HFFc6 (cell line): Measurements from ENCODE around the gene TTC6. TPM values are rescaled to one million over a fixed set of nuclear protein-coding genes. Genes with fewer than 3 reads are reported as not detected.

ENCODE experiments used
- DNase-seq: peaks from one replicate; pipeline ENCODE4 v3.0.0-alpha.2; 2018
- H3K27ac Mint-ChIP-seq: 2 replicates; pipeline ENCODE4 v1.8.0; 2020; ENCODE audit warnings: mild to moderate bottlenecking, mixed read lengths
- H3K27me3 Mint-ChIP-seq: 2 replicates; pipeline ENCODE4 v1.8.0; 2021; ENCODE audit warnings: mild to moderate bottlenecking, moderate library complexity, mixed read lengths; ENCODE audit not compliant: insufficient read depth
- H3K36me3 Mint-ChIP-seq: 2 replicates; pipeline ENCODE4 v1.8.0; 2021; ENCODE audit warnings: low read depth, mixed read lengths
- H3K4me1 Mint-ChIP-seq: 2 replicates; pipeline ENCODE4 v1.8.0; 2020; ENCODE audit warnings: low read depth, mixed read lengths
- H3K4me3 Mint-ChIP-seq: 2 replicates; pipeline ENCODE4 v1.8.0; 2020; ENCODE audit warnings: mild to moderate bottlenecking, moderate library complexity, mixed read lengths
- H3K9me3 Mint-ChIP-seq: 2 replicates; pipeline ENCODE4 v1.8.0; 2020; ENCODE audit warnings: mild to moderate bottlenecking, mixed read lengths
- total RNA-seq, 6 experiments: library from RNA; stranded (reverse); fragmentation: NEBNext Ultra II Directional; extraction: Animal tissue kit (Norgen Biotek cat#: 25700); gene quantifications; 2 replicates in 1 of 6; 3 replicates in 5 of 6; pipeline ENCODE4 v1.2.3, GENCODE V29; 2021
- TF ChIP-seq, protein P1 (sequence below): fragments of 200-600 bp; sonication (generic); IDR thresholded peaks from 2 replicates; pipeline ENCODE4 v1.5.0; 2021; ENCODE audit warnings: antibody characterized with exemption, mild to moderate bottlenecking

TTC6 gene
- total RNA-seq, 6 experiments from 2014 or later = 0.38 to 1.2 (median 0.62) TPM; not detected in 2

DNA sequence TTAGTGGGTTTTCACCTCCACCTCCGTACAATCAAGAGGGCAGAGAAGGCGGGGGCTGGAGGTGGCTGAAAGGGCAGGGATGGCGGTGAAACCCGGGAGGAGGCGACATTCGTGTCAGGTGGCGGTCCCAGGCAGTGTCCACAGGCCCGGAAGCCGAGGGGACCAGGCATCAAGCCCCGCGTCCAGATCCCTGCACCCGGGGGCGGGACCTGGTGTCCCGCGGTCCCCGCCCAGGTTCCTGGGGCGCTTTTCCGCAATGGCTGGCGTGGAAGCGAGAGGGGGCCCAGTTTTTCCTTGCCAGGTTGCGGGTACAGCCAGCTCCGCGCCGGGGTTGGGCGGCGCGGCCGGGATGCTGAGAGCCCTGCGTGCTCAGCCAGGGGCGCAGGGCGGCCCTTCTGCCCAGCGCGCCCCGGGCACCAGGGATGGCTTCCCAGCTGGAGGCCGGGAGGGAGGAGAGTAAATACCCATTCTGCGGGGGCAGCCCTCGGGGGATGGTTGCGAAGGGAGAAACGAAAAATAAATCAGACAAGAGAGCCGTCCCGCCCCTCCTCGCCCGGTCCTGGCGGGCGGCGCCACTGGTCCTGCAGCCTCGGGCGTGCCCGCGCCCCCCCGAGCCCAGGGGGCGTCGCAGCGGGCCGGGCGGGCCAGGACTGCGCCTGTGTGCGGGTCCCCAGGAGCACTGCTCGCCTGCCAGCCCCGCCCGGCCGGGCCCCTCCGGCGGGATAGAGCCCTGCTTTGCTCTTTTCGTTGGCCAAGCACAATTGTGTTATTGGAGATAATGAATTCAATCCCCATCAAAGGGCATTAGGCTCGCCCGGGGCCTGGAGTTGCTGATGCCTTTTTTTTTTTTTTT, 11.8 kb upstream of the TTC6 start:
- Mint-ChIP-seq H3K9me3 (no peaks in the 10 kb centered on the region), H3K36me3 (peaks cover 2% of the 10 kb centered on the region; the same call in 1 of the 2 replicates), H3K4me3 (peak overlapping the region; percentile 63; the same call in 1 of the 2 replicates), H3K4me1 (peaks cover 21% of the 10 kb centered on the region; the same call in 1 of the 2 replicates), H3K27me3 (peaks cover 38% of the 10 kb centered on the region), H3K27ac (no peak overlapping the region)
- TF ChIP-seq, protein P1, sequence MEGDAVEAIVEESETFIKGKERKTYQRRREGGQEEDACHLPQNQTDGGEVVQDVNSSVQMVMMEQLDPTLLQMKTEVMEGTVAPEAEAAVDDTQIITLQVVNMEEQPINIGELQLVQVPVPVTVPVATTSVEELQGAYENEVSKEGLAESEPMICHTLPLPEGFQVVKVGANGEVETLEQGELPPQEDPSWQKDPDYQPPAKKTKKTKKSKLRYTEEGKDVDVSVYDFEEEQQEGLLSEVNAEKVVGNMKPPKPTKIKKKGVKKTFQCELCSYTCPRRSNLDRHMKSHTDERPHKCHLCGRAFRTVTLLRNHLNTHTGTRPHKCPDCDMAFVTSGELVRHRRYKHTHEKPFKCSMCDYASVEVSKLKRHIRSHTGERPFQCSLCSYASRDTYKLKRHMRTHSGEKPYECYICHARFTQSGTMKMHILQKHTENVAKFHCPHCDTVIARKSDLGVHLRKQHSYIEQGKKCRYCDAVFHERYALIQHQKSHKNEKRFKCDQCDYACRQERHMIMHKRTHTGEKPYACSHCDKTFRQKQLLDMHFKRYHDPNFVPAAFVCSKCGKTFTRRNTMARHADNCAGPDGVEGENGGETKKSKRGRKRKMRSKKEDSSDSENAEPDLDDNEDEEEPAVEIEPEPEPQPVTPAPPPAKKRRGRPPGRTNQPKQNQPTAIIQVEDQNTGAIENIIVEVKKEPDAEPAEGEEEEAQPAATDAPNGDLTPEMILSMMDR = 0 out of 2 replicates have a peak, but pooled peaks have one; percentile 10
- no peak for DNase-seq

- TF ChIP-seq, protein P1 = no peak
- Mint-ChIP-seq H3K27ac (no peak overlapping the region), H3K36me3 (peaks cover 10% of the 10 kb centered on the region; the same call in 1 of the 2 replicates), H3K4me3 (no peak overlapping the region; the same call in 1 of the 2 replicates), H3K9me3 (no peaks in the 10 kb centered on the region), H3K27me3 (peaks cover 46% of the 10 kb centered on the region), H3K4me1 (peaks cover 29% of the 10 kb centered on the region; the same call in 1 of the 2 replicates)
- no peak for DNase-seq
These were observed 11.0 kb upstream of the TTC6 start for GRCh38 chr14:37584211-37585100.

GRCh38 chr14:37585101-37585511, 10.3 kb upstream of the TTC6 start:
- Mint-ChIP-seq H3K27me3 (peaks cover 49% of the 10 kb centered on the region), H3K4me3 (no peak overlapping the region), H3K27ac (no peak overlapping the region), H3K4me1 (peaks cover 29% of the 10 kb centered on the region; the same call in 1 of the 2 replicates), H3K36me3 (peaks cover 14% of the 10 kb centered on the region; the same call in 1 of the 2 replicates), H3K9me3 (no peaks in the 10 kb centered on the region)
- TF ChIP-seq, protein P1 = no peak
- DNase-seq = no peak

DNA sequence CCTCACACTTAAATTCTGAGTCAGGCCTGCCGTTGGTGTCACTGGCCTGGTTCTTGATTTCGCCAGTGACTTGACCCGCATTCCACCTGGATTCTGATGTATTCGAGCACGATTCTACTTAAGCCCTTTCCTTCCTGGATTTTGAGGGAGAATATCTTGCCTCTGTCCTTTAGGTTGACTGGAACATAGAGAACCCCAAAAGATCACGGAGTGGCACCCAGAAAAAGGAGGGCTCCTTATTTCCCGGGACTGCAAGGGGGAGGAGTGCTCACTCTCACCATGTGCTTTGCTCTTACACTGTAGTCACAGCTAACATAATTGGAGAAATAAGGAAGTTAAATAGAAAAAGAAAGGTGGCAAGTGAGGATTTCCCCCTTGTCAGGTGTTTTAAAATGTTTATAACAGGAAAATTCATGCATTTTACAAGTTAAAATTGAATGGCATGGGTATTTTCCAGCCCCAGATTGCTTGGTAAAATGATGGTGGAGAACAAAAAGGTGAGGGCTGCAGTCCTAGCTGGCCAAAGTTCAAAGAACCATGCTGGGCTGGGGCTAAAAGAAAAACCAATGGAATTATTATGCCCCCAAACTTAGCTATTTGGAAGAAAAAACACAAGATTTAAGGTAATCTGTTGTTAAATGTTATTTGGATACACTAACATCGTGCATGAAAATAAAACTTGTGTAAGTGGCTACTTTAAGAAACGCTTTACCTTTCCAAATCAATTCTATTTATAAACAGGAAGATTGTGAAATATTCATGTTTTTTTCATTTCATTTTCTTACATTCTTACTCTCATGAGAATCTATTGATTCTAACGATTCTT, 9.2 kb upstream of the TTC6 start:
- H3K9me3 Mint-ChIP-seq = no peaks in the 10 kb centered on the region
- H3K27ac Mint-ChIP-seq = no peak overlapping the region
- no peak overlapping the region for H3K4me3 Mint-ChIP-seq
- TF ChIP-seq, protein P1 = no peak
- peaks cover 25% of the 10 kb centered on the region; the same call in 1 of the 2 replicates for H3K36me3 Mint-ChIP-seq
- peaks cover 32% of the 10 kb centered on the region; the same call in 1 of the 2 replicates for H3K4me1 Mint-ChIP-seq
- H3K27me3 Mint-ChIP-seq = peaks cover 54% of the 10 kb centered on the region
- no peak for DNase-seq

DNA sequence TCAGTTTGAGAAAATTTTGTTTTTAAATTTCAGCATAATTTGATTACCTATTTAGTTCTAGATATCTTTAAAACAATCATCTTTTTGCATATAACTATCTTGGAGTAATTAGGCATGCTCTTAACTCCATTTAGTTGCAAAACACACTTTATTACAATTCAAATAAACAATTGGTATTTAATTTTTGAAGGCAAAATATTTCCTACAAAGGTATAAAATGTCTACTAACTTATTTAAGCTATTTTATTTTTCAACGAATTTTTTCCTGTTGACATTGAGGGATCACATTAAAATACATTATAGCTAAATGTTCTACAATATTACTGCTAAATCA, 8.7 kb upstream of the TTC6 start:
- Mint-ChIP-seq H3K36me3 (peaks cover 28% of the 10 kb centered on the region; the same call in 1 of the 2 replicates), H3K9me3 (no peaks in the 10 kb centered on the region), H3K4me3 (no peak overlapping the region; the same call in 1 of the 2 replicates), H3K27ac (no peak overlapping the region), H3K4me1 (peaks cover 34% of the 10 kb centered on the region; the same call in 1 of the 2 replicates), H3K27me3 (peaks cover 57% of the 10 kb centered on the region)
- no peak for DNase-seq
- TF ChIP-seq, protein P1 = no peak
